ENCODE measurements around the gene NOVA1. TPM values are rescaled to one million over a fixed set of nuclear protein-coding genes. Genes with fewer than 3 reads are reported as not detected.

NOVA1 gene
- total RNA-seq, 2 experiments from 2014 or later, result not detected

- no peak overlapping the region for H3K27ac Mint-ChIP-seq
- ChIA-PET POLR2A (no interaction called here), CTCF (no interaction called here)
- H3K4me3 Mint-ChIP-seq, result no peak overlapping the region
- H3K36me3 Mint-ChIP-seq, result no peaks in the 10 kb centered on the region
- no peaks in the 10 kb centered on the region for H3K27me3 Mint-ChIP-seq
- DNase-seq, result no peak
- intact Hi-C loops (cut with micrococcal nuclease), result no loop called here
- no peaks in the 10 kb centered on the region for H3K4me1 Mint-ChIP-seq (ENCODE audit: low read depth)
- H3K9me3 Mint-ChIP-seq, result peaks cover 11% of the 10 kb centered on the region
Observed at GRCh38 chr14:26486922-26487321, 110.9 kb downstream of the NOVA1 start.

- no peak overlapping the region for H3K4me3 Mint-ChIP-seq
- H3K9me3 Mint-ChIP-seq, result peaks cover 9% of the 10 kb centered on the region
- no peaks in the 10 kb centered on the region for H3K27me3 Mint-ChIP-seq
- POLR2A ChIA-PET, result no interaction called here
- H3K4me1 Mint-ChIP-seq (ENCODE audit: low read depth), result no peaks in the 10 kb centered on the region
- H3K27ac Mint-ChIP-seq, result no peak overlapping the region
- no peaks in the 10 kb centered on the region for H3K36me3 Mint-ChIP-seq
- intact Hi-C loops (cut with micrococcal nuclease), result no loop called here
- no peak for DNase-seq
- CTCF ChIA-PET, result no interaction called here
Observed at GRCh38 chr14:26484562-26484961, 113.3 kb downstream of the NOVA1 start.

GRCh38 chr14:26478967-26479366, 118.9 kb downstream of the NOVA1 start:
- Mint-ChIP-seq H3K36me3 (no peaks in the 10 kb centered on the region), H3K27me3 (no peaks in the 10 kb centered on the region), H3K4me1 (ENCODE audit: low read depth) (no peaks in the 10 kb centered on the region), H3K9me3 (peaks cover 9% of the 10 kb centered on the region), H3K4me3 (no peak overlapping the region), H3K27ac (no peak overlapping the region)
- CTCF ChIA-PET, result no interaction called here
- no peak for DNase-seq
- intact Hi-C loops (cut with micrococcal nuclease), result no loop called here
- POLR2A ChIA-PET, result no interaction called here

GRCh38 chr14:26466862-26467261, 131.0 kb downstream of the NOVA1 start:
- H3K27ac Mint-ChIP-seq, result no peak overlapping the region
- H3K4me3 Mint-ChIP-seq, result no peak overlapping the region
- peaks cover 24% of the 10 kb centered on the region for H3K9me3 Mint-ChIP-seq
- intact Hi-C loops (cut with micrococcal nuclease), result no loop called here
- no peaks in the 10 kb centered on the region for H3K36me3 Mint-ChIP-seq
- no peaks in the 10 kb centered on the region for H3K4me1 Mint-ChIP-seq (ENCODE audit: low read depth)
- no peak for DNase-seq
- no peaks in the 10 kb centered on the region for H3K27me3 Mint-ChIP-seq
- ChIA-PET POLR2A (no interaction called here), CTCF (no interaction called here)

GRCh38 chr14:26463136-26463535, 134.7 kb downstream of the NOVA1 start:
- DNase-seq, result no peak
- Mint-ChIP-seq H3K9me3 (peaks cover 28% of the 10 kb centered on the region), H3K36me3 (no peaks in the 10 kb centered on the region), H3K4me1 (ENCODE audit: low read depth) (no peaks in the 10 kb centered on the region), H3K27ac (no peak overlapping the region), H3K27me3 (no peaks in the 10 kb centered on the region), H3K4me3 (no peak overlapping the region)
- CTCF ChIA-PET, result no interaction called here
- intact Hi-C loops (cut with micrococcal nuclease), result no loop called here
- POLR2A ChIA-PET, result no interaction called here

GRCh38 chr14:26454105-26454504, 143.7 kb downstream of the NOVA1 start:
- no peaks in the 10 kb centered on the region for H3K36me3 Mint-ChIP-seq
- H3K4me3 Mint-ChIP-seq, result no peak overlapping the region
- POLR2A ChIA-PET, result no interaction called here
- H3K9me3 Mint-ChIP-seq, result peaks cover 16% of the 10 kb centered on the region
- H3K4me1 Mint-ChIP-seq (ENCODE audit: low read depth), result no peaks in the 10 kb centered on the region
- H3K27me3 Mint-ChIP-seq, result no peaks in the 10 kb centered on the region
- CTCF ChIA-PET, result no interaction called here
- intact Hi-C loops (cut with micrococcal nuclease), result no loop called here
- DNase-seq, result no peak
- H3K27ac Mint-ChIP-seq, result no peak overlapping the region

- POLR2A ChIA-PET, result no interaction called here
- H3K9me3 Mint-ChIP-seq, result peaks cover 24% of the 10 kb centered on the region
- no peaks in the 10 kb centered on the region for H3K27me3 Mint-ChIP-seq
- H3K27ac Mint-ChIP-seq, result no peak overlapping the region
- intact Hi-C loops (cut with micrococcal nuclease), result no loop called here
- no peaks in the 10 kb centered on the region for H3K4me1 Mint-ChIP-seq (ENCODE audit: low read depth)
- DNase-seq, result no peak
- no peaks in the 10 kb centered on the region for H3K36me3 Mint-ChIP-seq
- no peak overlapping the region for H3K4me3 Mint-ChIP-seq
- CTCF ChIA-PET, result no interaction called here
Observed at GRCh38 chr14:26448181-26448855, 149.5 kb downstream of the NOVA1 start.

- Mint-ChIP-seq H3K36me3 (no peaks in the 10 kb centered on the region), H3K27ac (no peak overlapping the region), H3K27me3 (no peaks in the 10 kb centered on the region), H3K9me3 (peaks cover 22% of the 10 kb centered on the region), H3K4me3 (no peak overlapping the region), H3K4me1 (ENCODE audit: low read depth) (no peaks in the 10 kb centered on the region)
- DNase-seq, result no peak
- POLR2A ChIA-PET, result no interaction called here
- CTCF ChIA-PET, result no interaction called here
- intact Hi-C loops (cut with micrococcal nuclease), result no loop called here
Observed at GRCh38 chr14:26444822-26445221, 153.0 kb downstream of the NOVA1 start.

- intact Hi-C loops (cut with micrococcal nuclease), result no loop called here
- no peak for DNase-seq
- POLR2A ChIA-PET, result no interaction called here
- Mint-ChIP-seq H3K9me3 (peaks cover 22% of the 10 kb centered on the region), H3K4me1 (ENCODE audit: low read depth) (no peaks in the 10 kb centered on the region), H3K4me3 (no peak overlapping the region), H3K27me3 (no peaks in the 10 kb centered on the region), H3K36me3 (no peaks in the 10 kb centered on the region), H3K27ac (no peak overlapping the region)
- CTCF ChIA-PET, result no interaction called here
Observed at GRCh38 chr14:26443654-26444053, 154.2 kb downstream of the NOVA1 start.

- Mint-ChIP-seq H3K27me3 (no peaks in the 10 kb centered on the region), H3K36me3 (no peaks in the 10 kb centered on the region), H3K9me3 (peaks cover 12% of the 10 kb centered on the region), H3K4me3 (no peak overlapping the region), H3K27ac (no peak overlapping the region), H3K4me1 (ENCODE audit: low read depth) (no peaks in the 10 kb centered on the region)
- intact Hi-C loops (cut with micrococcal nuclease), result no loop called here
- no peak for DNase-seq
- ChIA-PET CTCF (no interaction called here), POLR2A (no interaction called here)
Observed at GRCh38 chr14:26429205-26429604, 168.6 kb downstream of the NOVA1 start.

- no peak overlapping the region for H3K4me3 Mint-ChIP-seq
- no peaks in the 10 kb centered on the region for H3K27me3 Mint-ChIP-seq
- no peaks in the 10 kb centered on the region for H3K36me3 Mint-ChIP-seq
- POLR2A ChIA-PET, result no interaction called here
- H3K4me1 Mint-ChIP-seq (ENCODE audit: low read depth), result no peaks in the 10 kb centered on the region
- intact Hi-C loops (cut with micrococcal nuclease), result no loop called here
- H3K9me3 Mint-ChIP-seq, result peaks cover 13% of the 10 kb centered on the region
- CTCF ChIA-PET, result no interaction called here
- no peak overlapping the region for H3K27ac Mint-ChIP-seq
- no peak for DNase-seq
Observed at GRCh38 chr14:26427097-26427496, 170.7 kb downstream of the NOVA1 start.

GRCh38 chr14:26424537-26424936, 173.3 kb downstream of the NOVA1 start:
- Mint-ChIP-seq H3K9me3 (peaks cover 13% of the 10 kb centered on the region), H3K36me3 (no peaks in the 10 kb centered on the region), H3K27me3 (no peaks in the 10 kb centered on the region), H3K4me1 (ENCODE audit: low read depth) (no peaks in the 10 kb centered on the region), H3K4me3 (no peak overlapping the region), H3K27ac (no peak overlapping the region)
- ChIA-PET POLR2A (no interaction called here), CTCF (no interaction called here)
- intact Hi-C loops (cut with micrococcal nuclease), result no loop called here
- DNase-seq, result no peak

- H3K36me3 Mint-ChIP-seq, result no peaks in the 10 kb centered on the region
- no peak for DNase-seq
- H3K27ac Mint-ChIP-seq, result no peak overlapping the region
- no peak overlapping the region for H3K4me3 Mint-ChIP-seq
- no peaks in the 10 kb centered on the region for H3K4me1 Mint-ChIP-seq (ENCODE audit: low read depth)
- CTCF ChIA-PET, result no interaction called here
- POLR2A ChIA-PET, result no interaction called here
- intact Hi-C loops (cut with micrococcal nuclease), result no loop called here
- H3K27me3 Mint-ChIP-seq, result no peaks in the 10 kb centered on the region
- peaks cover 33% of the 10 kb centered on the region for H3K9me3 Mint-ChIP-seq
Observed at GRCh38 chr14:26415618-26416123, 182.2 kb downstream of the NOVA1 start.

All from activated CD4-positive, alpha-beta memory T cell treated with anti-CD3 and anti-CD28 coated beads for 36 hours (primary cell).